Effector CD8-positive, alpha-beta T cell (primary cell): ENCODE data around the gene PPP1R1C.
A peak's percentile ranks its signal among the peaks of the same experiment; 100 is the strongest.
"Not testable (repeated sequence)": the region's sequence is repeated elsewhere in the genome, so short reads cannot be mapped to it uniquely, and the experiment has no call there.

ENCODE experiments used
- DNase-seq: peaks from one replicate; lab custom pipeline; 2025; lab: John Stamatoyannopoulos, UW
- total RNA-seq, 4 experiments: gene quantifications; one replicate each; lab custom pipeline; 2026; lab: John Stamatoyannopoulos, UW

The PPP1R1C gene
- 0 to 0.18 (median 0) reads per million in 4 experiments for total RNA-seq

- DNase-seq = no peak
These were observed at the start of gene PPP1R1C for GRCh38 chr2:181985632-181986205. TSS of gene PPP1R1C (plus strand) at chr2:181985853. CDS start at chr2:181986111, 258 bp downstream.

DNA sequence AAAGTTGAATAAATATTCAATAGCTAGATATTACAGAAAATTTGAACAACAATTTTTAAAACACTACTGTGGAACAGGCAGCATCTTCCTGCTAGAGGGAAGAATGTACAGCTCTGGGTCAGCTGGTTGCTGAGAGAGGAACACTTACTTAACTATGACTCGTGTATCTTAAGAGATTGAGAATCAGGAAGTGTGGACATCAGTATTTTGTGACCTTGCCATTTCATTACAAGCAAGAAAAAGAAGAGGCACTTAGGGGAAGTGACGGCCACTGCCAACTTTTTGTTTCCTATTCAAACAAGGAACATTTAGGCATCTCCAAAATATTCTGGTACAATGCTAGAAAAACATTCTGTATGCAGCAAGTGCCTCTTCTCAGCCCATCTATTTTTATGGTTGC, 48.2 kb upstream of the PPP1R1C start:
- no peak for DNase-seq

DNA sequence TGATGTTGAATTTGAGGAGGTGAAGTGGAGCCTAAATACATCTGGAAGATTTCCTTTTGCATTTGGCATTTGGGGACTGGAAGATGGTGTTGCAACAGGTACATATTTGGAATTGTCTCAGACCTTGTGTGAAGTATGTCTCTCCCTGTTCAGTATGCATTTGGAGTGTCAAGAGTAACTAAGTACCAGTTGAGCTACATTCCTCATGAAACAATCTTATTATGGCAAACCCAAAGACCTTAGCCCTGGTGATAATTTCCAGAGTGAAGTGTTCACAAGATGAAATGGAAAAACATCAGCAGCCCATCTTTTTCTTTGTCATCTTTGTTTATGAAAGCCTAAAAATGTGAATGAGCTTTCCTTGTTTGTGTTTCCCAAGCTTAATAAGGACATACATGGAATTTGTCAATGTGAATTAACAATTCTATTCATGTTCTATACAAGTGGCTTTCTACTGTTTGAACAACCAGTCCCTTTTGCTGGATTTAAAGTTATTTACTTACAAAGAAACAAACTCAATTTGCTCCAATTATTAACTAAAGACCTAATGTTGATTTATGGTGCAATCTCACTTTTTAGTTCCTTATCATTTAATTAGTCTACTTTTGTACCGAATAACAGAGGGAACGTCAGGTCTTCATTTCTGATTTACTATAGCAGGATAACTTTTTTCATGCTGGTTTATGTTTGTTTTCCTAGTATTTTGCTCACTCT, 42.1 kb upstream of the PPP1R1C start:
- DNase-seq = no peak

- DNase-seq = no peak
These were observed 41.3 kb upstream of the PPP1R1C start for GRCh38 chr2:181944164-181944913.

- no peak for DNase-seq
These were observed 40.8 kb upstream of the PPP1R1C start for GRCh38 chr2:181944914-181945291.

GRCh38 chr2:181946444-181947127, 39.1 kb upstream of the PPP1R1C start:
- no peak for DNase-seq

- DNase-seq = no peak
These were observed 38.4 kb upstream of the PPP1R1C start for GRCh38 chr2:181947273-181947672.

GRCh38 chr2:181948227-181948626, 37.4 kb upstream of the PPP1R1C start:
- no peak for DNase-seq

GRCh38 chr2:181949047-181949446, 36.6 kb upstream of the PPP1R1C start:
- DNase-seq = no peak

DNA sequence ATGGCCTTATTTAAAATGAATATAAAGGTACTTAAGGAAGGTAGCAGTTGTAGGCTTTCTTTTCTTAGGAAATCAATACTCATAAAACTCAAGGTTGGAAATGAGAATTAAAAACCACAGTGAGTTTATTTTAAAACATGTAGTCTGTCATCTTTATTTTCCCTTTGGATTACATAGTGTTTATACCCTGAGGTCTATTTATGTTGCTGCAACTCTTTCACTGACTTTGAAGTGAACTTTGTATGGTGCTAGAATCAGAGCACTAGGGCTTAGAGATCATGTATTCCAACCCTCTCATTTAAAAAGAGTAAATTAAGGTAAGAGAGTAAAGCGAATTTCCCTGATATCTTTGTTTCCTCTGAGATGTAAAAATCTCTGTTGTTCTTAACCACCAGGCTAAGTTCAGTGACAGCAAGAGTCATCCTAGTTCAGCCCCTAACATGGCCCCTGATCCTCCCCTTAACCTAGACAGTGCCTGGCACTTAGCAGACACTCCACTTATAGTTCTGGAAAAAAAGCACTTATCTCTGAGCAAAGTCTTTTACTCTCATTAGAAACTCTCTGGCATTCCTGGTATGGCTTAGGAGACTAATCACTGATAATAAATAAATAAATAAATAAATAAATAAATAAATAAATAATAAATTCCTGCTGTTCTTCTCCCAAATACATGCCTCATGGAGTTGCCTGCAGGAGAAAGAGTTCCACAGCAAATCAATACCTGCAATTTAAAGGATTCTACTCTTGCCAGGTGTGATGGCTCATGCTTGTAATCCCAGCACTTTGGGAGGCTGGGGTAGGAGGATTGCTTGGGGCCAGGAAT, 33.0 kb upstream of the PPP1R1C start:
- no peak for DNase-seq

GRCh38 chr2:181953881-181954537, 31.6 kb upstream of the PPP1R1C start:
- peak; percentile 35 for DNase-seq

DNA sequence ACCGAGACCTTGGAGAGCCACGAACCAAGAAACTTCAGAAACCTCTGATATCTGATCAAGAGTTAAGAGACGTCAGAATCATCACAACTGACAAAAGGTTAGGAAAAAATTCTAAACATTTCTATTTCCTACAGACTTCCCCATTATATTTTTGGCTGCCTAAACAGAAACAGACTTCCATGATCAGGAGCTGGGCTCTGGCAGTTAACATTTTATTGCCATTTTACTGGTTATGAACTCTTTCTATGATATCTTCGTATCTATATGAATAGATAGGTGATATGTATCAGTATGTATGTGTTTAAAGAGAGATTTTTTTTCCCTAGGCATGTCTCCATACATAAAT, 31.1 kb upstream of the PPP1R1C start:
- DNase-seq = no peak

- no peak for DNase-seq
These were observed 30.6 kb upstream of the PPP1R1C start for GRCh38 chr2:181955010-181955409.

GRCh38 chr2:181955866-181956265, 29.8 kb upstream of the PPP1R1C start:
- not testable (repeated sequence) for DNase-seq

DNA sequence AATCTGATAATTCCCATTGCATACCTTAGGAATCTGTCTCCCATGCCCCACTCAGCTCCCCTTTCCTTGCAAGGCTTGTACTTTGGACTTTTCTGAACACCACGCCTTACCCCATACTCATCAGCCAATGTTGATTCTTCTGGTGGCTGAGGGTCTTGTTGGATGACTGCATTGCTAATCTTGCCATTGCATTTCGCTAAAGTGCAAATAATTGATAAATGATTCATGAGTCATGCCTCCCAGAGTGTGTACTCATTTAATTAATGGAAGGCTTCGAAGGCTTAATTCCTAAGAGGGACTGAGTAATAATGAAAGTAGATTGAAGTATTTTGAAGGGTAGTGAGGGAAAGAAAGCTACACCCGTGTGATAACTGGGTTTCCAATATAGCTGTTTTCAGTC, 28.0 kb upstream of the PPP1R1C start:
- no peak for DNase-seq

- DNase-seq = no peak
These were observed 26.9 kb upstream of the PPP1R1C start for GRCh38 chr2:181958726-181959125.

GRCh38 chr2:181959508-181959907, 26.1 kb upstream of the PPP1R1C start:
- DNase-seq = no peak

DNA sequence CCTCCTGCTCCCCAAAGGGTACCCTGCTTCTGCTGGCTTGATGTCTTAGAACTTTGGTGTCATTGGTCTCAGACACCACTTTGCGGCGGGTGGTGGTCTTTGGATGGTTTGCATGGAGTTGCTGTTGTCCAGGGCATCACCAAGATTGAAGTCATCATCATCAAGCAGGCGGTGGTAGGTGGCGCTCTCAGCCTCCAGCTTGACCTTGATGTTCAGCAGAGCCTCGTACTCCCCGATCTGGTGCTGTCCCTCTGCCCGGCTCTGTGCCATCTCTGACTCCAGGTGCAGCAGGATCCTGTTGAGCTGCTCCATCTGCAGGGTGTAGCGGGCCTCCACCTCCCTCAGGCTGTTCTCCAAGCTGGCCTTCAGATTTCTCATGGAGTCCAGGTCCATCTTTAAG, 24.5 kb upstream of the PPP1R1C start:
- DNase-seq = not testable (repeated sequence)

DNA sequence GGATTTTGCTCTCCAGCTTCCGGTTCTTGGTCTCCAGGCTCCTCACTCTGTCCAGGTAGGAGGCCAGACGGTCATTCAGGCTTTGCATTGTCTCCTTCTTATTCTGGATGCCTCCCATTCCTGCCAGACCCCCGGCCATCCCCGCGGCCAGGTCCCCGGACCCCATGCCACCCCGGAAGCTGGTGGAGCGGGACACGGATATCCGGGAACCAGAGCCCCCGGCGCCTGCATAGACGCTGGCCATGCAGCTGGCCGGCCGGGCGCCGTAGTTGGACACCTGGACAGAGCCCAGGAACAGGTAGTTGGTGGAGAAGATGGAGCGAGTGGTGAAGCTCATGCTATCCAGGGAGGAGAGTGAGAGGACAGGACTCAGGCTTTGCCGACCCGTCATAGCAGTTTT, 23.5 kb upstream of the PPP1R1C start:
- DNase-seq = no peak

DNA sequence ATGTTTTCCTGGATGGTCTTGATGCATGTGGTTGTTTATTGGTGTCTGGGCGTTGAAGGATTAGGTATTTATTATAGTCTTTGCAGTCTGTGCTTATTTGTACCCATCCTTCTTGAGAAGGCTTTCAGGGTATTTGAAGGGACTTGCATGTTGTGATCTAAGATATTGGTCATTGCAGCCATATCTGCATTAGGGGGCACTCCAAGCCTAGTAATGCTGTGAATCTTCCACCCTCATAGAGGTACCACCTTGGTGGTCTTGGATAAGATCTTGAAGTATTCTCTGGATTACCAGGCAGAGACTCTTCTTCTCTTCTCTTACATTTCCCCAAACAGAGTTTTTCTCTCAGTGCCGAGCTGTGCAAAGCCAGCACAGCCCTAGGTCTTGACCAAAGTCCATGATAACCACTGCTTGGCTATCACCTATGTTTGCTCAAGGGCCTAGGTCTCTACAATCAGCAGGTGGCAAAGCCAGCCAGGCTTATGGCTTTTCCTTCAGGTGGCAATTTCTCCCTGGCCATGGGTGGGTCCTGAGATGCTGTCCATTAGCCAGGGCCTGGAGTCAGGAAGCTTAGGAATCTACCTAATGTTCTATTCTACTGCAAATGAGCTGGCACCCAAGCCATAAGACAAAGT, 15.4 kb upstream of the PPP1R1C start:
- DNase-seq = no peak

DNA sequence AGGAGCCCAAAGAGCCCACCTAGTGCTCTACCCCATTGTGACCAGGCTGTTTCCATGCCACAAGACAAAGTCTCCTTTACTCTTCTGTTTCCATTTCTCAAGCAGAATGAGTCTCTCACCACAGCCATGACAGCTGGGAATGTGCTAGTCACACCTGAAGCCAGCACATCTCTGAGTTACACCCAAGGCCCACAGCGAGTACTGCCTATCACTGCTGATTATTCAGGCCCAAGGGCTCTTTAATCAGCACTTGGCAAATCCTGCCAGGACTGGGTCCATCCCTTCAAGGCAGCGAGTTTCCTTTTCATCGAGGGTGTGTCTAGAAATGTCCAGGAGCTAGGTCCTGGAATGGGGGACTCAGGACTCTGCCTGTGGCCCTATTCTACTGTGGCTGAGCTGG, 14.6 kb upstream of the PPP1R1C start:
- no peak for DNase-seq
